HG03378 (cell line): Measurements from ENCODE around the gene HOXA7.

Experiments used
- ATAC-seq: cut with Tn5 transposase; IDR thresholded peaks from one replicate; pipeline ENCODE4 v1.9.1; 2021; ENCODE audit warnings: mild to moderate bottlenecking, moderate library complexity; ENCODE audit not compliant: unreplicated experiment

Gene HOXA7

DNA sequence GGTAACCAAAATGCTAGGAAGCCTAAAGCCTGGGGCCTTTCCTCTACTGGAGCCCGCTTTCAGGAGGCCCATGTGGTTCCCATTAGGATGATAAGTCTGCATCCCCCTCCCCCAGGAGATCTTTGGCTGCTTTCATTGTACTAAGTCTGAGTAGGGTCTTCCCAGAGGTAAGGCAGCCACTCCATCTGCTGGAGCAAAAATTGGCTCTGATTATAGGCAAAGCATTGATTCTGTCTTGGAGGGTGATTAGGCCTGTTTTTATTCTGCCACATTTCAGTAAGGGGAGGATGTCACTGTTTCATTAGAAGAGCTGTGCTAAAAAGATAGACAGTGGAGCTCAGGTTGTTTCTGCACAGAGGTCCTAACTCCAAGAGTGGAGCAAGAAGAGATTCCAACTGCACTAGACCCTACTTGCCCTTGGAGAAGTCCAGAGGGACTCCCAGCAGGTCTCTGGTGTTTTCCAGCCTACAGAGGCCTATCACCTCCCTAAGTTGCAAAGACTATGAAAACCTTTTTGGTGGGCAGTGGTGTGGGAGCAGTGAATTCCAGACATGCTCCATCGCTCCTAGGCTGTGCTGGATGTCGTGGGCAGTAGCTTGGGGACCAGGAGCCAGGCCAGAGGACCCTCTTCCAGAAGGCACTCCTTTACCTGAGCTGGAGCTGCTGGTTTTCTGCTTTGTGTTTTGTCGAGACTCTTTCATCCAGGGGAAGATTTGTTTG, 46.8 kb downstream of the HOXA7 start:
- ATAC-seq: no peak

DNA sequence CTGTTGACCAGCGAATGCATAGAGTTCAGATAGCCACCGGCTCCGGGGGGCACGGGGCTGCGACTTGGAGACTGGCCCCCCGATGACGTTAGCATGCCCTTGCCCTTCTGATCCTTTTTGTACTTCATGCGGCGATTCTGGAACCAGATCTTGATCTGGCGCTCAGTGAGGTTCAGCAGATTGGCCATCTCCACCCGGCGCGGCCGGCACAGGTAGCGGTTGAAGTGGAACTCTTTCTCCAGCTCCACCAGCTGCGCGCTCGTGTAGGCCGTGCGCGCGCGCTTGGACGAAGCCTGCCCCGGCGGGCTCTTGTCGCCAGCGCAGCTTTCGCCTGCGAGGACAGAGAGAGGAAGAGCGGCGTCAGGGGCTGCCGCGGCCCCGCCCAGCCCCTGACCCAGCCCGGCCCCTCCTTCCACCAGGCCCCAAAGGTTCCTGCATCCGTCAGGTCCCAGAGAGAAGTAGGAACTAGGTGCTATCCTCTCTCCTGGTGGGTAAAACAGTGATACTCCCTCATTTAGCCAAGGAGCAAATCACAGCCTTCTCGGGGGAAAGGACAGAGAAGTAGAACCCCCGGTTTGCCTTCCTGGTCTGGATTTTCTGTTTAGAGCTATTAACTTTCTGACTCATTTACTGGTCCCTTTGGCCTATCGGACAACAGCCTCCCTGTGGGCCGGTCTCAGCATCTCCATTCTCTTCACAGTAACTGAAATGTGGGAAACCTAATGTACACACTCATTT, 47.9 kb downstream of the HOXA7 start:
- ATAC-seq: no peak

DNA sequence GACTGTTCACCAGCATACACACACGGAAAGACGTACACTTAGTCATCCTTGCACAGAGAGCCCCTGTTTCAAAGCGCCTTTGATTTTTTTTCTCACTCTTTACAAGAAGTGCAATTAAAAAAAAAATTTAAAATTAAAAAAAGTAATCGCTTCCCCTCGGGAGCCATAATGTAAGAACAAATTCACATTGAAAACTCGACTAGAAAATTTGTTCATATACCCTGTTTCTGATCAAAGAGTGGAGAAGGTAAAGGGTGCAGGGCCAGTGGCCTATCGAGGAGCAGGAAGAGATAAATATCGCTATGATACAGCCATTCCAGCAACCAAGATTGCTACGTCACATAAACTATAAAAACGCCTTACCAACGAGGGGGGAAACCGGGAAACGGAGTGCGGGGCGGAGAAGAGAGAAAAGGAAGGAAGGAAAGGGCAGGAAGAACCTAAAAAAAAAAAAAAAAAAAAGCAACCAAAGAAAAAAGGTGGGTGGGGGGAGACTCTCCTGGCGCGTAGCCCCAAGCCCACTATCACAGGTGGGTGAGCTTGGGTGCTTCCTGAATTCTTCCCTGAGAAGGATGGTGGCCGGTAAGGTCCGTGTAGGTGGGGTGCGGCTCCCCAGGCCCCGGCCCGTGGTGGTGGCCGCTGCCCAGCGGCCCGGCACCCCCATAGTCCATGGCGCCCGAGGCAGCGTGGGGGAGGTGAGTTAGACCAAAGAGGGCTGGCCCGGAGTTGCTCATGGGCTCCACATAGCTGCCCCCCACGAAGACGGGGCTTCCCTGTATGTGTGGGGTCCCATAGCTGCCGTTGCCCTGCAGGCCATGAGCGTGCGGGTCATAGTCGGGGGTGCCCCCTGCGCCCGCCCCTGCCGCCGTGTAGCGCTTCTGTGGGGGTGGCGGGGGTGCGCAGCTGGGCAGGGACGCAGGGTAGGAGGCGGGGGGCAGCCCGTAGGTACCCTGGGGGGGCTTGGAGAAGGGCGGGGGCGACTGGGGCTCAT, 48.8 kb downstream of the HOXA7 start:
- ATAC-seq: no peak

DNA sequence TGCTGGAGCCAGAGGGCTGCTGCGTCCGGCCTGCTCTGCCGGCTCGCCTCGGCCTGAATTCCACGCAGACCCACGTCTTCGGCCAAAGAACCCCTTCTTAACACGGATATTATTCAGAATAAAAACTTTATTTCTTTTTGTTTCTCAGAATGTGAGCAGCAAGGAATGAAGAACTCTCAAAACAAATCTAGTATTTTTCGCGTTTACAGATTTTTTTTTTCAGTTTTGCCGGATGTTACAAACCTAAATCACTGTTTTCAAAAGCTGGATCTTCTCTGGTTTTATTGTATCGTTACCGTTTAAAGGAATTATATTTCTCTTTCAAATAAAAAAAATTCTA, 49.6 kb downstream of the HOXA7 start:
- ATAC-seq: no peak

DNA sequence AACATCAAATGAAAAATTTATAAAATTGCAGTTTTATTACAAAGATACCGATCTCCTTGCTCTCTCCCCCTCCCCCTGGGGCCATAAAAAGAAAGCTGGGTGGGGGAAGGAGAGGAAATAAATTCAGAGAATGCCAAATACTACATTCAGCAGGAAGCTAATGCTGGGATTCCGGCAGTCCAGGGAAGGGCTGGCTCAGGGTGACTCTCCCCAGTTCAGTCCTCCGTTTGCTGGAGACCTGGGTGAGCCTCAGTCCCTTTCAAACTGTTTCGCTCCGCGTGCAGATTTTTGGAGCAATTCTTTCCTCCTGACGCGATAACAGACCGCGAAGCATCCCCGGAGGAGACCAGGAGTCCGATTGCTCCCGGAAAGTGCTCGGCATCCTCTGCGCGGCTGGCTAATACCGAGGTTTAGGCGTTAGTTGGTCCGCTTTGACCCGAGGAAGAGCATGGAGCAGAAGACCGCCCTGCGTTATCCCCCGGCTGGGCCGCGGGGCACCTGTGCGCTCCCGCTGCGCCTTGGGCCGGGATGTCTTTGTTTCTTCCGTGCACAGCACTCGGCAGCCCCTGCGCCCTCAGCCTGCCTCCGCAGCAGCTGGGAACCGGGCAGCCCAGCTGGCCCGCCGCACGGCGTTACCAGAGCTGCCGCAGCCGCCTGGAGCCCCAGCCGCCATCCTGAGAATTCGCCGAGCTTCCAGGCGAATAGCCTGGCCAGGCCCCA, 50.1 kb downstream of the HOXA7 start:
- ATAC-seq: no peak

DNA sequence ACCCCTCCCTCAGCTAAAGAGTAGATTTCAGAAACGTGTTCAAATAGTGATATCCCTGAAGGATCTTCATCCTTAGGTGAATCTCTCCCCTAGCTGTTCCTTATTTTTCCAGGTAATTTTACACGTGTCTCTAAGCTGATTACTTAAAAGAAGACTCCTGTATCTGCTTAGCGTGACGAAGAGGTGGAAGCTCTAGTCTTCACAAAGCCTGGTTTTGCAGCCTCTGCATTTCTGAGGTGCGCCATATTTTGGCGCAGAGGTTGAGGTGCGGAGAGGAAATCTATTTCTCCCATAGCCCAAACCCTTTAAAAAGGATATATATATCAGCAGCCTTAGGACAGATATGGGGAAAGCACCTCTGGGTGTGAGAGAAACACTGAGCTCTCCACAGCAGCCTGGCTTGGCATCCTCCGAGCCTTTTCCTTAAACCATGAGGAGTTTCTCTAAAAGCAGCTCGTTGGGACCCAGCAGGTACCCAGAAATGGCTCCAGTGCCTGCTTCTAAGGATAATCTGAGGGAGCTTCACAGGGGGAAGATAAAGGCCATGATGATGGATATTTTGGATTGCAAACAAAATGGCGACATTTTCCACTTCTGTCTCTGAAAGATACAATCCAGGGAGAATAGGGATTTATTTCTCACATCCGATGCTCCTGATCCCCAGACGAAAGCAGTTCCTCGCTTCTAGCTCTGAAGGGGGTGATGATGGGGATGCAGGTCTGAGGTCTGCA, 51.0 kb downstream of the HOXA7 start:
- no peak for ATAC-seq

DNA sequence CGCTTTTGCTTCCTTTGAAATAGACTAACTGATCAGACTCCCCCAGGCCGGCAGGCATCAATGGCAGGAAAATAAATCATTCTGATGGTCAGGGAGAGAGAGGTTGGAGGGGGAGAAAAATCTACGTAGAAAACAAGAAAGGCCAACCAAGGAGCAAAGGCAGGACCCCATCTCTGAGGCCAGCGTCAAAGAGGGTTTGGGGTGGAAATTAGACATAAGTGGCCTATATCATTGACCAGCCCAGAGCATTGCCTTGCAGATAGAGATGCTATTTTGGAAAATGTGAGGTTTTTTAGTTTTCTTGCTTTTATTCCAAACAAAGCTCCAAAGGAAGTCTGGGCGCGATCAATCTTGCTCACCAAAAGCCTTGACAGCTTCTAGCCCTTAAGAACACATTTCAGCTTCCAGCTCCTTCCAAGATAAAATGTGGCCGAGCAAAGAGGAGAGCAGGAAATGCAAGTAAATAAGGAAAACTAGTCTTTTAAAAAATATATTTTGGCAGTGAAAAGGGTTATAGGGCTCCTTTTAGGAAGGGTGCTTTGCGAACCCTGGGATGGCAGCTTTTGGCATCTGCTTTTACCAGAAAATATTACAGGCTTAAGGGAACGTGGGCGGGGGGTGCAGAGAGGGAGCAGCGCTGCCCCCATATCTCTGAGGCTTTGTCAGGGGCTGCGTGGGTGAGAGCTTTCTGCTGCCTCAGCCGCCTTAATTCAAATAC, 52.0 kb downstream of the HOXA7 start:
- ATAC-seq: no peak
